HG03196 (cell line): ENCODE measurements around the gene APOBEC3B.
"Not testable (repeated sequence)": the region's sequence is repeated elsewhere in the genome, so short reads cannot be mapped to it uniquely, and the experiment has no call there.

Experiments used
- ATAC-seq: cut with Tn5 transposase; IDR thresholded peaks from one replicate; pipeline ENCODE4 v1.9.1; 2021; ENCODE audit not compliant: unreplicated experiment

The APOBEC3B gene

DNA sequence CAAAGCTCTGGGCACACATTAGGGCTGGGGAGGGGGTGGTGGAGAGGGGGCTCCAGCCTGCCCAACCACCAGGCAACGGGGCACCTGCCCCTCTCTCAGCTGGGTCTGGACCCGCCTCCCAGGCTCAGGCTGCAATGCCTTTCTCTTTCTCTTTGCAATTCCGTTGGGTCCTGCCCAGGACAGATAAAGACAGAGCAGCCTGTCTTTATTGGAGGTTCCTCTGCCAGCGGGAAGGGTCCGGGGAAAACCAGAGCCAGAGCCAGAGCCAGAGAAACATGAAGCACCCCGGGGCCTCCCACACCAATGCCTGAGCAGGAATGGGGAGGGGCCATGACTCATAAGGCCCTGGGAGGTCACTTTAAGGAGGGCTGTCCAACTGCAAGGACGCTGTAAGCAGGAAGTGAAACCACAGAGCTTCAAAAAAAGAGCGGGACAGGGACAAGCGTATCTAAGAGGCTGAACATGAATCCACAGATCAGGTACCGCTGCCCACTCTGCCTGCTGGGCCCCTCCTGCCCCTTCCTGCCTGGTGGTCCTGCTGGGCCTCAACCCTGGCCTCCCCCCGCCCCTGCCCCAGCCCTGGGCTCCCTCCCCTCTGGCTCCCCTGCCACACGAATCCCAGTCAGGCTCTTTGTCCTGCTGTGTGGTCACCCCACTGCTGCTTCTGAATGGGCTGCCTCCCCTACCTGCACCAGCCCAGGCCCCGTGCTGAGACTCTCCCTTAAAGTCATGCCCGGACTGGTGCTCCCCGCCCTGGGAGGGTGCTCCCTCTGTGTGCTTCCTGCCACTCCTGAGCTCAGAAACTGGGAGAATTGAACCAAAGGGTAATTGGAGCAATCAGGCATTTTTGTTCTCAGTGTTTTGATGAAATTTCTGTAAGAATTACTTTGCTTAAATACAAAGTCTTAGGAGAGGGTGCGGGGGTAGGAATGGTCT is at the start of gene APOBEC3B:
TSS of gene APOBEC3B (plus strand) at position 356 of the 936 bp plus-strand sequence. CDS start at position 463, 107 bp downstream.
- peak; percentile 55 for ATAC-seq

DNA sequence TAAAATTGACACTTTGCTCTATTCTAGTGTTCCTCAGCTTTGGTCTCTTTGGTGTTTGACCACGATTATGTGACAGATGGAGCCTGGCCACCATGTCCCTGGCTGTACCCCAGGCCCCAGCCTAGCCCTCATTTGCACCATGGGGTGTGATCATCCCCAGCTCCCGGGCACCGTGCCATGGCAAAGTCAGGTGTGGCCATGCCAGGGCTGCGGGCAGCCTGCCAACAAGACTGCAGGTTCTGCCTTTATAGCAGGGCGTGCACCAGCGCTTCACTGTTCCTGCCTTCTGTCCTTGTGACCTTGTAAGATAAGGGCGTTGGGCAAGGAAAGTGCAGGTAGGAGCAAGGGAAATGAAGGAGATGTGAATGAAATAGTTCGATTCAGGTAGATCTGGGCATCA is 47.1 kb upstream of the APOBEC3B start:
- no peak for ATAC-seq

DNA sequence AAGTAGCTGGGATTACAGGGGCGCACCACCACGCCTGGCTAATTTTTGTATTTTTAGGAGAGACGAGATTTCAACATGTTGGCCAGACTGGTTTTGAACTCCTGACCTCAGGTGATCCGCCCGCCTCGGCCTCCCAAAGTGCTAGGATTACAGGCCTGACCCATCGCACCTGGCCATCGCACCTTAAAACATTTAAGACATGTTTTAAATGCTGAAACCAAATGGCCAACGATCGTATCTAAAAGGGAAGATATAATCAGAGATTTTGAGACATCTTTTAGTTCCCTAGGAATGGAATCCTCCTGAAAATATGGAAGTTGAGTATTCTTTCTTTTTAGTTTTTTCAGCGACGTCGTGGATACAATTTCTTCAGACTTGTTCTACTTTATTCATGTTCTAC is 46.5 kb upstream of the APOBEC3B start:
- no peak for ATAC-seq

DNA sequence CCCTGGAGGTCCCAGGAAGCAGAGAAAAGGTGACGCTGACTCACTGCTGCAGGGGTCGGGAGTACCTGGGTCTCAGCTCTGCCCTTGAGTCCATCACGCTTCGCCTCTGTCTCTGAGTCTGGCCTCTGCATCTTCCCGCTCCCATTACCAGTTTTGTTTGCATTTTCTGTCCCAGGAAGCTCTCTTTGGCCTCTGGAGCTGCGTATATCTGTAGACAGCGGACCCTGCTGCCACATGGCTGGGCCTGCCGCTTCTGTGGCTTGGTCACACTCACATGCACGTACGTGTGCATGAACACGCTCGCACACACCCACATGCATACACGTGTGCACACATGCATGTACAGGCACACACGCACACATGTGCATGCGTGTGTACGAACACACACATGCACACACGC is 45.6 kb upstream of the APOBEC3B start:
- no peak for ATAC-seq

DNA sequence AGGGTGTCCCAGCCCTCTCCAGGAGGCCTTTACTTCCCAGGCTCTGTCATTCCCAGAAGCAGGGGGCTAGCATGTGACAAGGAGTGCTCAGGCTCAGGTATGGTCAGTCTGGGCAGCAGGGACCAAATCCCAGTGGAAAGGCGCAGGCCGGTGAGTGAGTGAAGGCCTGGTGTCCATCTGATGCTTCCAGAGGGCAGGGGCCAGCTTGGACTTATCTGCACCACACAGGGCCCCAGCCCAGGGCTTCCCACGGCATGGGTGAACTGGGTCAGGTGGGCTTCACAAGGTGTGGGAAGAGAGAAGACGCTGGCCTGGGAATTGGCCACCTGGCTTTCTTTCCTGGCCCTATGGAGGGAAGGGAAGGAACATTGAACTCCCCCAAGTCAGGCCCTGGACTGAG is 45.1 kb upstream of the APOBEC3B start:
- no peak for ATAC-seq

DNA sequence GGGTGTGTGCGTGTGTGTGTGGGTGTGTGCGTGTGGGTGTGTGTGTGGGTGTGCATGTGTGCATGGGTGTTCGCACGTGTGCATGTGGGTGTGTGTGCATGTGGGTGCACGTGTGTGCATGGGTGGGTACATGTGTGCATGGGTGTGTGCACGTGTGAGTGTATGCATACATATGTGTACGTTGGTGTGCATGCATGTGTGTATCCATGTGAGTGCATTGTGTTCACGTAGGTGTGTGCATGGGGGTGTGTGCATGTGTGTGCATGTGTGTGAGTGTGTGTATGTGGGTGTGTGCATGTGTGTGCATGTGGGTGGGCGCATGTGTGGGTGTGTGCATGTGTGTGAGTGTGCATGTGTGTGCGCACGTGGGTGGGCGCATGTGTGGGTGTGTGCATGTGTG is 44.6 kb upstream of the APOBEC3B start:
- no peak for ATAC-seq

DNA sequence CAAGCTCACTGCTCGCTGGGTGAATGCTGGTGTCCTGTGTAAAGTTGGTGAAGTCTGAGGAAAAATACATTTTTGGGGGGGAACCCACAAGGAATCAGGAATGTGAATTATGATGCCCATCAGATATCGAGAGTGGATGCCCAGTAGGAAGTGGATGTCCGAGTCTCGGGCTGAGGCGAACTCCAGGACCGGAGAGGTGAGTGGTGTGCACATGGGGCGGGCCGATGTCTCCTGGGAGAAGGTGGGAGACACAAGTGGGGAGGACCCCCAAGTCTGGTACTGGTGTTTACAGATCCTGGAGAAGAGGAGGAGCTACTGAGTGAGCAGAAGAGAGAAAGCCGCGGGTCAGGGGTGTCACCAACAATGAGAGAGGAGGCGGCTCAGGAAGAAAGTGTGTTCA is 43.9 kb upstream of the APOBEC3B start:
- ATAC-seq: no peak

DNA sequence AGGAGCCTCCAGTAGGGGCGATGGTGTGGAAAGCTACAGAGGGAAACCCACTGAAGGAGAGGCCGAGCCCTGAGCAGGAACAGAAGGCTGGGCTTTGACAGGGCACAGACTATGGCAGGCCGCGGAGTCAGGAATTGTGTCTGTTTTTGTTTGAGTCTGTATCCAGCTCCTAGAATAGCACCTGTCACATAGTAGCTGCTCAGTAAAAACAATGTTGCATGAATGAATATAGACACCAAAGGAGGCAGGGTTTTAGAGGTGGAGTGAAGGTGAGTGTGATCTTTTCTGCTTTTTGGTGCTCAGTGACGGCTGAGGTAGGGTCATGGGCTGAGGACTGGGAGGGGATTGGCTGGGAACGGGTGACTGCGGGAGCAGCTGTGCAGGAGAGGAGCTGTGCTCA is 43.2 kb upstream of the APOBEC3B start:
- ATAC-seq: no peak

DNA sequence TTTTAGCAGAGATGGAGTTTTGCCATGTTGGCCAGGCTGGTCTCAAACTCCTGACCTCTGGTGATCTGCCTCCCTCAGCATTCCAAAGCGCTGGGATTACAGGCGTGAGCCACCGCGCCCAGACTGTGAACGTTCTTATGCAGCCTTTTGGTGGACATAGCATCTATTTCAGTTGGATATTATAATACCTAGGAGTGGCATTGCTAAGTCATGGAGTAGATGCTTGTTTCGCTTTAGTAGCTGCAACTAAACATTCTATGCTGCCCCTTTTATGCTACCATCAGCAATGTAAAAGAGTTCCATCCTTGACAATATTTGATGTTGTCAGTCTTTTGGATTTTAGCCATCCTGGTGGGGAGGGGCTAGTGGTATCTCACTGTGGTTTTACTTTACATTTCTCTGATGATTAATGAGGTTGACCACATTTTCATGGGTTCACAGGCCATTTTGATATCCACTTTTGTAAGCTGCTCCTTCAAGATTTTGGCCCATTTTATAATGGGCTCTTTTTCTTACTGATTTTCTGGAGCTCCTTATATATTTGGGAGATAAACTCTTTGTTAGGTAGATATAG is 41.2 kb upstream of the APOBEC3B start:
- ATAC-seq: no peak

DNA sequence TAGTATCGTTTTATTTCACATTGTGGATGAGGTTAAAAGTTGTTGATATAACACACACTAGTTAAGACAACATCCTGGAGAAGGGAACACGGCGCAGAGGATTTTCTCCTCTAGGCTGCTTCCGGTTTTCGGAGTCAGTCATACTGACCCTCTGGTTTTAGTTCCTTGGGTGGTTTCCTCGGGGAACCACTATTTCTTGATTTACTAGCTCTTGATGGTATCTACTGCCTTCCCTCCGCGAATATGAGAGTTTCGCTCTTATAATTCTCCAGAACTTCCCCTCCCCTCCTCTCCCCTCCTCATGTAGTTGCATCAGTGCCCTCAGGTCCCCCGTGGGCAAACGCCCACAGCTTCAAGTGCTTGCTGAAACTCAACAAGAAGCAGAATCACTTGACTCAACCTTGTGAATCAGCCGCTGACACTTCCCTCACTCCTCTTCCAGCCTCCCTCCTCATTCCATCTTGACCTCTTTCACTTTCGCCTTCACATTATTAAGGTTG is 40.6 kb upstream of the APOBEC3B start:
- ATAC-seq: peak; percentile 54

DNA sequence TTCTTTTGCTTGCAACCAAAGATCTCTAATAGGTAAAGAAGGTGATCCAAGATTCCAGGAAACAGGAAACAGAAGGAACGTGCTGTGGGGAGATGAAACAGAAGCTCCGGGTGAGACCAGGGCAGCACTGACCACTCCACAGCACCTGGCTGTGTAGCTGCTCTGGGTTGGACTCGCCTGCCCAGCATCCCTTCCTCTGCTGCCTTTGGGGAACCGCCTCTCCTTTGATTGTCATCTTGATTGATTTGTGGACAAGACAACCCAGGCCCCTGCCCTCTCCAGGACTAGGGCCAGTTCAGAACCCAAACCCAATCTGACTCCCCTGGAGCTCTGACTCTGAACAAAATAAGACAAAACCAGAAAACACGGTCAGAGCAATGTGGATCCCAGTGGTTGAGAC is 39.4 kb upstream of the APOBEC3B start:
- ATAC-seq: no peak

DNA sequence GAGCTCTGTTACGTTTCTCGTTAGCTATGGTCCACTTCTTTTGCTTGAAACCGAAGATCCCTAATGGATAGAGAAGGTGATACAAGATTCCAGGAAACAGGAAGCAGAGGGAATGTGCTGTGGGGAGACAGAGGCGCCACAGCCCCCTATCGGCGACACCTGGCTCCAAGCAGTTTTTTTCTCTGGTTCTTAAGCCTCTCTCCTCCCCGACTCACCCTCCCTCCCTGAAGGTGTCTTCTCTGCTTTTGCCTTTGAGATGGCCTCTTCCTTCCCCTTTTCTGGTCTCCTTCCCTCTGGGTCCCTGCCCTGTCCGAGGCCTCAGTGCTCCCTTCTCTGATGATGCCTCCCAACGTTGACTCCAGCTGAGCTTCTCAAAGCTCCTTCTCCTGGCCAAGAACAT is 38.9 kb upstream of the APOBEC3B start:
- ATAC-seq: no peak

DNA sequence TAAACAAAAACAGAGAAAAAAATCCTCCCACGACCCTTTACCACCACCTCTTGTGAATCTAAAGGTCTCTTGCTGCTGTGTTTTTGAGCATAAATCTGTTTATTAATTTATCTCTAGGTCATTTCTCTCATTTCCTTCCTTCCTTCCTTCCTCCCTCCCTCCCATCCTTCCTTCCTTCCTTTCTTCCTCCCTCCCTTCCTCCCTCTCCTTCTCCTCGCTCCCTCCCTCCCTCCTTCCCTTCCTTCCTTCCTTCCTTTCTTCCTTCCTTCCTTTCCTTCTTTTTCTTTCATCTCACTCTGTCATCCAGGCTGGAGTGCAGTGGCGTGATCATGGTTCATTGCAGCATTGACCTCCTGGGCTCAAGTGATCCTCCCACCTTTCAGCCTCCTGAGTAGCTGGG is 38.3 kb upstream of the APOBEC3B start:
- no peak for ATAC-seq

DNA sequence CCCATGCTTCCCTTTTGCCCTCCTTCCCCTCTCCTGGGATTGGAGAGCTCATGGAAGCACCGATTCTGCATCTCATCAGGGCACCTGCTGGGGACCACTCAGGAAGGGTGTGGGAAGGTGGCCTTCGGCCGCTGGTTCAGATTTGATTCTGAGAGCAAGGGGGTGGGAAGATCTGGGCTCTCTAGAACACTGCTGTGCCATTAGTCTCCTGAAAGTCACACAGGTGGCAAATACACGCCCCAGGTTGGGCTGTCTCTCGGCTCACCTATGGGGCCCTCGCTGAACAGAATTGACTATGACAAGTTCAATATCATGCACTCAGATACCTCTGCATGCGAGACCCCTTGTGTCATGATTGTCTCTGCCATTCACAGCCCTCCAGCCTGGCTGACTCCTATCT is 37.5 kb upstream of the APOBEC3B start:
- no peak for ATAC-seq

DNA sequence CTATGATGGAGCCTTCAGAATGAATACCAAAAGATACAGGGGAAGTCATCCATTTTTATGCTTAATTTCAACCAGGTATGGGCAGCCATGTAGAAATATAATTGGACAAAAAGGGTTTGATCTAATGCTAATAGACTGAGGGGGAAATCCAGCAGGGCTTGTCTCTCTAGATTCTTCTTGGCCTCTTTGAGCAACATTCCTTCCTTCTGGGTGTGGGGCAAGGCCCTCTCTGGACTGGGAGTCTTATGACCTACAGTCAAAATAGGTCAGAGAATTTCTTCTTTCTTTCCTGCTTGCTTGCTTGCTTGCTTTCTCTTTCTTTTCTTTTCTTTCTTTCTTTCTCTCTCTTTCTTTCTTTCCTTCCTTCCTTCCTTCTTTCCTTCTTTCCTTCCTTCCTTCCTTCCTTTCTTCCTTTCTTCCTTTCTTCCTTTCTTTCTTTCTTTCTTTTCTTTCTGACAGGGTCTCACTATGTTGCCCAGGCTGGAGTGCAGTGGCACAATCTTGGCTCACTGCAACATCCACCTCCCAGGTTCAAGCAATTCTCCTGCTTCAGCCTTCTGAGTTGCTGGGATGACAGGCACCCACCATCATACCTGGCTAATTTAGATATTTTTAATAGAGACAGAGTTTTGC is 36.3 kb upstream of the APOBEC3B start:
- ATAC-seq: not testable (repeated sequence)

DNA sequence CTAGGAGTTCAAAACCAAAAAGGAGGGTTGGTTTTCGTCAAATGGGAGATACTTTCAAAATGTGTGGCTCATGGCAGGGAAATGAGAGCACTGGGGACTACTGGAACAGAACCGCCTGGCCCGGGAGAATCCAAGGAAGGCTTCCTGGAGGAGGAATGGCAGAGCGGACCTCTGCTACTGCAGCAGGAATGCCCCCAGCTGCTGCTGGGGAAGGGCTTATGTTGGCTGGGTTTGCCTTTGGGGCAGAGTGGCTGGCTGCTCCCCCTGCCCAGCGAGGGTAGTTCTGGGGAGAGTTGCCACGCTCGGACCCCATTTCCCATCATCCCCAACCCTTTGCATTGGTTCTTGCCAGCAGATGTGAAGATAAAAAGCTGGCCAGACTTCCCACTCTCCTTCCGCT is 35.4 kb upstream of the APOBEC3B start:
- ATAC-seq: no peak

DNA sequence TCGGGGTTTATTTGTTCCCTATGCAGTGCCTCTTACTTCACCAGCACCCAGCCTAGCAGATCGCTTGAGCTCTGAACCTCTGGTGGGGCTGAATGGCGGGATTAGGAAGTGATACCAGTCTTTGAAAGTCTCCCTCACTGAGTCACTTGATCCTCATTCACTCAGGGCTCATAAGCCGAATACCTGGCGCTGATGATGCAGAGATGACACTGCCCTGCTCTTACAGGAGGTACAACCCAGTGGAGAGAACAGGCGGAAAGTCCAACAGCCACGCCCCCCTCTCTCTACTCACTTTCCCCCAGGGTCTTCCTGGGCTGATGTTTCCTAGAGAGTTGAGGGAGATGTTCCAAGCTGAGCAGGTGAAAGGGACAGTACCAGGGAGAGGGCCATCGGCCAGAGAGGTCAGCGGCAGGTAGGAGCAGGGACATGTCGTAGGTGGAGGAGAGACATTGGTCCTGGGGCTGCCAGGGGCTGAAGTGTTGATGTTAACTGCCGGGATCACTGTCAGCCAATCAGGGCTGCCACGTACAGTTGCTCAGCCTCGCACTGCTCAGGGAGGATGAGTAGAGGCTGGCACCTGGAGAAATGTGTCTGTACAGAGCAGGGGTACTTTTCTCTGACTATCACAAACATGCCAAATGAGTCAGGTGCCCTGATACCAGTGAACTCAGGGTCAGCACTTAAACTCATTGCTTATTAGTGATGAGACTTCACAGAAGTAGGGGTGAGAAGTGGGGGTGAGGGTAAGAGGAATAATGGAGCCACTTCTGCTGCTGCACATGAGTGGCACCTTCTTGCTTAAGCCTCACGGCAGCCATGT is 34.6 kb upstream of the APOBEC3B start:
- ATAC-seq: no peak

DNA sequence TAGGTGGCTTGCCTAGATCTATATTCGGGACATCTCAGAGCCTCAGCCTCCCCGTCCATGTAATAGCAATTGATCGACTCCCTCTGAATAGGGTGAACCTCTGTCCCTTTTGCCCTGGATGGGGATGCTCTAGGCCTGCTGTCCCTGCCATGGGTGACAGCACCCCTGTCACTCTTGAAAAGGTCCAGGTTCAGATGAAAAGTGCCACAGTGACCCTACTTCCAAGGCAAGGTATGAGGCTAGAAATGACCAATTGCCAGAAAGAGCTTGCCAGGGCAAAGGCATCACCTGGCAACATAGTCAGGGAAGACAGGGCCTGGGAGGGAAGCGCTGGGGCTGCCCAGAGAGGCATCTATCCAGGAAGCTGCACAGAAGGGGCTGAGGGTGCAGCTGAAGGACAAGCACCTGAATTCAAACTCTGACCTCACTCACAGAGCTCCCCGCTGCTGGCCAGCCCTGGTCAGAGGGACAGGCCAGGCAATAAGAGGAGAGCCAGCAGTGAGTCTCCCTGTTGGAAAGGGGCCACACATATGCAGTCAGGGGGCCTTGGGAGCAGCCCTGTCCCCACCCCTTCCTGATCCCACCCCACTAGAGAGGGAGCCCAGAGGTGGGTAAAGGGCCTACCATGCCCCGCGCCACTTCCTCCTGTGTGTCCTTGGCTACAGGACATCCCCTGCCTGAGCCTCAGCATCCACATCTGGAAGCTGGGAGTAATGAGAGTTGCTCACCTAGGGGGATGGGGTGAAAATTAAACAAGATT is 33.8 kb upstream of the APOBEC3B start:
- no peak for ATAC-seq

DNA sequence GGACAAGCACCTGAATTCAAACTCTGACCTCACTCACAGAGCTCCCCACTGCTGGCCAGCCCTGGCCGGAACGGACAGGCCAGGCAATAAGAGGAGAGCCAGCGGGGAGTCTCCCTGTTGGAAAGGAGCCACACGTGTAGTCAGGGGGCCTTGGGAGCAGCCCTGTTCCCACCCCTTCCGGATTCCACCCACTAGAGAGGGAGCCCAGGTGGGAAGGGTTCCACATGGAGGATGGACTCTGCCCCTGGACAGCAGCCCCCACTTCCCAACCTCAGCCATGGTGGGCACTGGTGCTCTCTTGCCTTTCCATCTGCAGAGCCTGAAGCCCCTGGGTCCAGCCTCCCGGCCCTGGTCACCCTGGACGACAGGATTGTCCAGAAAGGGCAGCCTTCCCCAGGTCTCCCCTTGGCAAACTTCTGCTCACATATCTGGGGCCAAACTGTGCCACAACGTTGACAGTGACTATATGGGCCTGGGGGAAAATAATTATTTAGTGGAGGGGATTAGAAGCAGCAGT is 32.2 kb upstream of the APOBEC3B start:
- no peak for ATAC-seq
